Measurements from ENCODE around the gene PLAA.

DNA sequence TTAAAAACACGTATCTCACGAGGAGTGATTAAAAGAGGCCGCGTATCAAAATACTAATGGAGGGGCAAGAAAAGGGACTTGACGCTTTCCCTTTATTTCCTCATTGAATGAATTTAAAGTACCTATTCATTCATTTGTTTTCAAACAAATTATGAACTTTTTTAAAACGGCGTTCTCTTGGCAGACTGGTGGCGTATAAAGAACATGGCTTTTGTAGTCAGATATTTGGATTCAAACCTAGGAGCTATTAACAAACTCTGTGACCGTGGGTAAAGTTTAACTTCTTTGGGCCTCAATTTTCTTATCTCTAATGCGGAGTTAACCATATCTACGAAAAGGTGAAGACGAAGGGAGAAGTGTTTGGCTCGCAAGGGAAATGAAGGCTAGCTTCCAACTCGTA lies 55.3 kb downstream of the PLAA start:
- TF ChIP-seq, protein P1, sequence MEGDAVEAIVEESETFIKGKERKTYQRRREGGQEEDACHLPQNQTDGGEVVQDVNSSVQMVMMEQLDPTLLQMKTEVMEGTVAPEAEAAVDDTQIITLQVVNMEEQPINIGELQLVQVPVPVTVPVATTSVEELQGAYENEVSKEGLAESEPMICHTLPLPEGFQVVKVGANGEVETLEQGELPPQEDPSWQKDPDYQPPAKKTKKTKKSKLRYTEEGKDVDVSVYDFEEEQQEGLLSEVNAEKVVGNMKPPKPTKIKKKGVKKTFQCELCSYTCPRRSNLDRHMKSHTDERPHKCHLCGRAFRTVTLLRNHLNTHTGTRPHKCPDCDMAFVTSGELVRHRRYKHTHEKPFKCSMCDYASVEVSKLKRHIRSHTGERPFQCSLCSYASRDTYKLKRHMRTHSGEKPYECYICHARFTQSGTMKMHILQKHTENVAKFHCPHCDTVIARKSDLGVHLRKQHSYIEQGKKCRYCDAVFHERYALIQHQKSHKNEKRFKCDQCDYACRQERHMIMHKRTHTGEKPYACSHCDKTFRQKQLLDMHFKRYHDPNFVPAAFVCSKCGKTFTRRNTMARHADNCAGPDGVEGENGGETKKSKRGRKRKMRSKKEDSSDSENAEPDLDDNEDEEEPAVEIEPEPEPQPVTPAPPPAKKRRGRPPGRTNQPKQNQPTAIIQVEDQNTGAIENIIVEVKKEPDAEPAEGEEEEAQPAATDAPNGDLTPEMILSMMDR (IDR thresholded peaks at IDR 0.05; ENCODE audit: insufficient read depth, low read depth, low read length): no peak
- TF ChIP-seq EZH2 (IDR thresholded peaks at IDR 0.05; ENCODE audit: insufficient read depth, low read length): no peak
